ENCODE measurements around the gene DKK1.
"Not testable (repeated sequence)": the region's sequence is repeated elsewhere in the genome, so short reads cannot be mapped to it uniquely, and the experiment has no call there.

Gene DKK1

DNA sequence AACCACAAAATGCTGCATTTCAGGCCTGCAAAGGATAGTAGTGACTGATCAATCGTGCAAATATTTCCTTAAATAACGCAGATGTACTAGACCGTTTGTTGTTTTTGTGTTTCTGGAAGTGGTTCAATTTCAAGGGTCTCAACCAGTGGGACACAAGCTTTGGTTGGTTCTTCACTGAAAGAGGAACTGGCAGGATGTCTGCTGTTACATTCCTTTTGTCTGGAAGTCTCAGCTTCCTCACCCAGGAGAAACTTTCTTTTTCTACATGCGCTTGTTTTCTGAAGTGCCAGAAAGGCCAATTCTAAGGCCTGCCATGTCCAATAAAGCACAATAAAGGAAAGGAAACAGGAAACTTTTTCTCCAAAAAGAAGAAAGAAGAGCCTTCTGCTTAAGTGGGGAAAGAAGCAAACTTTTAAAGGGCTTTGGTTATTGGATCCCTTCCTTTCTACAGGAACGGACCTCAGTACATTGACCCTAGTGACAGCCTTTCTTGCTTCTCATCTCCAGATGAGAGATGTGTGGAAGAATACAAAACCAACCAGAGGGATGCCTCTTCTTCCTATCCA is 4.1 kb downstream of the DKK1 start:
- DNase-seq: no peak

DNA sequence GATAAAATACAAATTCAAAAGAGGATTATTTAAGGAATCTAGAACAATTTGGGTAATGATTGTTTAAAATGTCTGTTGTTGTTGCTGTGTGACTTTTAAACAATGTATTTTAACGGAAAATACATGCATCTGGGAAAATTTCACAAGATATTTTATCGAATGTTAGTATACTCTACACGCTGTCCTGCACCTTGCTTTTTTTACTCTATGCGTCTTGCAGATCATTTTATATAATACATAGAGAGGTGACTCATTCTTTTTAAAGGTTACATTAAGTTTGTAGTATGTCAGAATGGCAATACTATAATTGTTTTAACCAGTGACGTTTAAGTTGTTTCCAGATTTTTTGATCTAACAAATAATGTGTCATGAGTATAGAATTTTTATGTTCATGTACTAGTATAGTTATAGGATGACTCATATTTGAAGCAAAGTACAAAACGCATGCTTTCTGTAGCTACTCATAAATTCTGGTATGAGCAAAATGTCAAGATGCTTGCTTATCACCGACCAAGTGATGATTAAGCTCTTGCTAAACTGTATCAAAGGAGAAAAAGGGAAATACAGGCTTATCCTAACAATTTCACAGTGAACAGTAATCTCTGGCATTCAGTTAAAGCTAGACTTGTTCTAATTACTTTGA is 4.9 kb downstream of the DKK1 start:
- no peak for DNase-seq

DNA sequence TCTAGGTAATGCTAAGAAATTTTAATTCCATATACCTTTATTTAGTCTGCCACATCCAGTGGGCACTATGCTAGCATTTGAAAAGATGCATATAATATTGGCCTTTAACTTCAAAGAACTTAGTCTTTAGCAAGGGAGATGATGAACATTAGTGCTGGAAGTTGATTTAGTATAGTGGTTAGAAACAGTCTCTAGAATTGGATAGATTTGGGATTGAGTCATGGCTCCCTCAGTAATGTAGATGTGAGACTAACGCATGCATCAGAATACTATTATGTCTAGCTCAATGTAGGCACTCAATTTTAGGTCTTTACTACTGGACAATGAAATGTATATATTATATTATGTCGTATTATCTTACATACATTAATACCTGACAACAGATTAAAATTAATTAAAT is 5.8 kb downstream of the DKK1 start:
- no peak for DNase-seq

DNA sequence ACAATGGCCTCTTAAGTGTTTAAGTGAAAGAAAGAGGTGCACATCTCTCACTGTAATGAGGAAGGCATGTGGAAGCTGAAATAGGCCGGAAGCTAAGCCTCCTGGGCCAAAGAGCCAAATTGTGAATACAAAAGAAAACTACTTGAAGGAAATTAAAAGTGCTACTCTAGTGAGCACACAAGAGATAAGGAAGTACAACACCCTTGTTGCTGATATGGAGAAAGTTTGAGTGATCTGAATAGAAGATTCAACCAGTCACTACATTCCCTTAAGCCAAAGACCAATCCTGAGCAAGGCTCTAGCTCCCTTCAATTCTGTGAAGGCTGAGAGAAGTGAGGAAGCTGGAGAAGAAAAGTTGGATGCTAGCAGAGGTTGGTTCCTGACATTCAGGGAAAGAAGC is 8.2 kb downstream of the DKK1 start:
- no peak for DNase-seq

DNA sequence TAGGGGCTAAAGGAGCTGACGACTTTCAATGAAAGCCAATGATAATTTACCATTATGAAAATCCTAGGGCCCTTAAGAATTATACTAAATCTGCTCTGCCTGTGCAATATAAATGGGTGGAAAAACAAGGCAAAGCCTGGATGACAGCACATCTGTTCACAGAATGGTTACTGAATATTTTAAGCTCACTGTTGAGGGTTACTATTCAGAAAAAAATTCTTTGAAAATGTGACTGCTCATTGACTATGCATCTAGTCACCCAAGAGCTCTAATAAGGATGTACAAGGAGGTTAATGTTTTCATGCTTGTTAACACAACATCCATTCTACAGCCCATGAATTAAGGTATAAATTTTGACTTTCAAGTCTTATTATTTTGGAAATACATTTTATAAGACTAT is 8.9 kb downstream of the DKK1 start:
- DNase-seq: no peak

DNA sequence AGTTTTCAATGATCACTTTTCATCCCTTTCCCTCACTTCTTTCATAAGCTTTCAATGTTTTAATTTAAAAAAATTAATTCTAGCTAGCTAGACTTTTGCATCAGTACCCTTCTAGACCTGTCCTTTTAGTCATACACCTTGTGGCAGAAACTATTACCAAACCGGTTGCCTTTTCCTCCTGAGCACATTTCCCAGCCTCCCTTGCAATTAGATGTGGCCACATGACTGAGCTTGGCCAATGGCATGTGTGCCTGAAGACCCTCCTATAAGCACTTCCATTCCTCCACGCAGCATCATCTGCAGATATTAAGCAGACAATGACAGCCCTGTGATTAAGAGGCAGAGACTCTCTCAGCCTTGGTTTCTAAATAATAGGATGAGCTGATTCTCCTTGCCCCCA is 12.3 kb downstream of the DKK1 start:
- no peak for DNase-seq

DNA sequence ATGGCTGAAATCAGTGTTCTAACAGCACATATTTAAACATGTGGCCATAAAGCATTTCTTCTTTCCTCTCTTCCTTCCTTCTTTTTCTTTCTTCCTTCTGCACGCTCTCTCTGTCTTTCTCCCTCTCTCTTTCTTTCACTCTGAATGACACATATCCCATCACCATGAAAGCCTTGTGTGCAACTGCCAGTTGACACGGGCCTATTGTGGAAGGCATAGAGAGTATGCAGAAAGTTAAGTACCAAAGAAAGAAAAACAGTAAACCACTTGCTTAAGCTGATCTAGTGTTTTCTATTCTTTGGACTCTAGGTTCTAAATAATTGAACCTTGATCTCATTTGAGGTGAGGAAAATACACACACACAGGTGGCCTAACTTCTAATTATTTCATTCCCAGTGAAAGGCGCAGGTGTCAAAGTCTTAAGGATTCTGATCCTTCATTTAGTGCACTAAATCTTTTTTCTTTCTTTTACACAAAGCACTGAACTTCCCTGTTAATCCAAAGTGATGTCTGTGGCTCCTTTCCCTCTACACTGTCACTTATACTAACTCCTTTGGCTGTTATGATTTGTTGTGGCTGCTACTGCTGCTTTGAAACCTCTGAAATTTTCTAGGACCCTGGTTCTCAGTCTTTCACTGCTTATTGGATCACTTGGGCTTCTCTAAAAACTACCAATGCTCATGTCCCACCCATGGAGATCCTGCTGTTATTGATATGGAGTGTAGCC is 17.7 kb downstream of the DKK1 start:
- no peak for DNase-seq

DNA sequence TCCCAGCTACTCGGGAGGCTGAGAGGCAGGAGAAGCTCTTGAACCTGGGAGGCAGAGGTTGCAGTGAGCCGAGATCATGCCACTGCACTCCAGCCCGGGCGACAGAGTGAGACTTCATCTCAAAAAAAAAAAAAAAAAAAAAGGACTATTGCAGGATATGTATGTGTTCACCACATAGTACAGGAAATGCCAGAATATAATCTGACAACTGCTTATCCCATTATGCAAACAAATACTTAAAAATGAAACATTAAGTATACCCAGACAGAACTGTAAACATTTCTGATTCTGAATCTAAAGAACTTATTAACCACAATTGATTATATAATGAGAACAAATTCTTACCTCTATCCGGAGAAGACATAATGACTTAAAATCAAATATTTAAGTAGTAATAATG is 18.7 kb downstream of the DKK1 start:
- no peak for DNase-seq

DNA sequence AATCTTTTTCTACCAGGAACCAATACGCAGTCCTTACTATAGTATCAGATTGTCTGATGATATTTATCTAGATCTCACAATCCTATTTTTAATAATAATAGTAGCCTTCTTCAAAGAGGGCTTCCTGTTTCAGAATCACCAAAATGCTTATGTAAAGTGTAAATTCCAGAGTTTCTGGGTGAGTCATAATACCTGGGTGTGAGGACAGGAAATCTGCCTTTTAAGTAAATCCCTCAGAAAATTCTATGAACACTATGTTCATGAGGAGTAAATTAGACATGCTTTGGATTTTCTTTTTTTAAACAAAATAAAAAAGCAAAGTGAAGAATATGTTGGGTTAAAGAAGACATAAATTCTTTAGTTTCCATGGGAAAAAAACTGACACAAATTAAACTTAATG is 20.5 kb downstream of the DKK1 start:
- DNase-seq: no peak

DNA sequence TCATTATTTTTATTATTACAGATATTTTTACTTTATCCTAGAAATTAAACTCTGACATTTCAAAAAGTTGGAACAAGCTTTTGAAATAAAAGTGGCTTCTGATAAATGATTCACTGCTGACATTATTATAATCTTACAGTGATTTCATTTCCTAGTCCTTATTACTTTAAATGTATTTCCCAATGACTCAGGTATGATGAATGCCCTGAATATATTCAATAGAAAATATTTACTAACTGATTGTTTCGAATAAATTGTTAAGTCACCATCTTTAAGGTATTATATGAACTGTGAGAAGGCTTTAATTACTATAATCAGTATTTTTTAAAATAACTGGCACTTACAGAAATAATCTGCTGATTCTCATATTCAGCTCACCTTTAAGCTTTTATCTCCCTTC is 21.6 kb downstream of the DKK1 start:
- no peak for DNase-seq

DNA sequence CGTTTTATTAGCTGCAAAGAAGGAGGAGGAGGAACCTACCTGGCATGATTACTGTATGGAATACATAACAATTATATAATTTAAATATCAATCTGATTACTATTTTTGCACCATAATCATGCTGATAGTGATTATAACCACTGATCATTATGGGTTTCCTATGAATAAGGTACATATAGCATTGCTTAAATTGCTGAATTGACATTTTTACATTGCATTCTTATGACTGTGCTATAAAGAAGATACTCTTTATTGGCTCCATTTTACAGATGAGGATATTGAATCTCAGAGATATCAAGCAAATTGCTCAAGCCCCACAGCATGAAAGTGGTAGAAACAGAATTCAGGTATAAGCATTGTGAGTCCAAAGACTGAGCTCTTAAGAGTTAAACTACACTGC is 23.1 kb downstream of the DKK1 start:
- DNase-seq: no peak

DNA sequence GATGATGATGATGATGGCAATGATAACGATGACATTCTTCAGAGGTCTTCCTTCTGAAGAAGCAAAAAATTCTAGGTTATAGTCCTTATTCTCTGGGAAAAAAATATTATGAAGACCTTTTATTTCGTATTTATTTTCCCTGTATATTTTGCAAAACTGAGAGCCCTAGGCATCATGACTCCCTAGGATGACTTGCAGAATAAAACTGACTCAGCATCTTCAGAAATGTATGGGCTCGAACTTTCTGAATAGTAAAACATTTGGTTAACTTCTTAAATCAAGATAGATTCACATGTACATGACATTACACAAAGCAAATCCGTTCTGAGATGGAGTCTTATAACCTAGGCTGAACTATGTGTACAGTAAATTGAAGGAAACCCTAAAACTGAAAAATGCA is 29.4 kb downstream of the DKK1 start:
- DNase-seq: no peak

DNA sequence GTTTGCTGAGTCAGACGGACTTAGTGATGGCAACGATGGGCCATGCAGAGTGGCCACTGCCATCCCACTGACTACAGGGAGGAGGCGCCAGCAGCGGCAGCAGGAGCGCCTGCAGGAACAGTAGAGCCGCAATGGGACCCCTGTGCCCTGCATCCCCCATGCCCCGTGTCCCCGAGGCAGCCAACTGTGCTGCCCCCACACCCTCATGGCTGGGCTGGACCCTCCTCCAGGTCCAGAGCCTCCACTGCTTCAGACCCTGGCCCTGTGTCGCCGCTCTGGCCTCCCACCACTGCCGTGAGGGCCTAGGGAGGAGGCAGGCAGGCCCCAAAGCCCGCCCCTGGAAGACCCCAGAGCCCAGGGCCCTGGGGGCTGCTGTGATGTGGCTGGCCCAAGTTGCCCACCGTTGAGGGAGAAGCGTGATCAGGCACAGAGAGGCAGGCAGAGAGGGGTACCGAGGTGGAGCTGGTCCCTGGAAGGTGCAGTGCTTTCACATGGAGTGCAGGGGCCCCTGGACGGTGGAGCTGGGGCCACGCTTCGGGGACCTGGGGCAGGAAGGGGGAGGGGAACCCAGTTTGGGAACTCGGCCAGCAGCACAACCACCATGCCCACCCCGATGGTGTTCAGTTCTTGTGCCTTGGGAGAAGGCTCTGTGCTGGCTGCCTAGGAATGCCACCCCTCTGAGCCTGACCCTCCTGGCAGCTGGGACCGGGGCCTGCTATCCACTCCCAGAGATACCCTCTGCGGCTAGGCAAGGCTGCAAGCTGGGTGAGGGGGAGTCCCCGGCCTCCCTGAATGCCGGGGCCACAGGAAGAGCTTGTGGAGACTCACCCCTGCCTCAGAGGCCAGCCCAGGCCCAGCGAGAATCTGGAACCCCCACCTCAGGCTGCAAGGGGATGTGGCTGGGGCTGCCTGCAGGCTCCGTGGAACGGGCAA is 32.6 kb downstream of the DKK1 start:
- no peak for DNase-seq

DNA sequence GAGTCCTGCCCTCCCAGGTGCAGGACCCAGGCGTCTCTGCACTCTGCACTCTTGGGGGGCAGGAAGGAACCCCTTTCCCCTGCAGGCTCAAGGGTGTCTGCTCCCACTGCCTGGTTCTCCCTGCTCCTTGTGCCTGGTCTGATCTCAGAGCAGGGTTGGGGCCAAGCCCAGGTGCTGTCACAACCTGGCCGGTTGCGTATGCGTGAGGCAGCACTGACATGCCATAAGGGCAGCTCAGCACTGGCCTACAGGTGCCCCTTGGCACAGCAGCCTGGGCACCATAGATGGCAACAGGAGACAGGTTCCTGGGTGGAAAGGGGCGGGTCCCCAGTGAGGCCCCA is 33.2 kb downstream of the DKK1 start:
- no peak for DNase-seq

DNA sequence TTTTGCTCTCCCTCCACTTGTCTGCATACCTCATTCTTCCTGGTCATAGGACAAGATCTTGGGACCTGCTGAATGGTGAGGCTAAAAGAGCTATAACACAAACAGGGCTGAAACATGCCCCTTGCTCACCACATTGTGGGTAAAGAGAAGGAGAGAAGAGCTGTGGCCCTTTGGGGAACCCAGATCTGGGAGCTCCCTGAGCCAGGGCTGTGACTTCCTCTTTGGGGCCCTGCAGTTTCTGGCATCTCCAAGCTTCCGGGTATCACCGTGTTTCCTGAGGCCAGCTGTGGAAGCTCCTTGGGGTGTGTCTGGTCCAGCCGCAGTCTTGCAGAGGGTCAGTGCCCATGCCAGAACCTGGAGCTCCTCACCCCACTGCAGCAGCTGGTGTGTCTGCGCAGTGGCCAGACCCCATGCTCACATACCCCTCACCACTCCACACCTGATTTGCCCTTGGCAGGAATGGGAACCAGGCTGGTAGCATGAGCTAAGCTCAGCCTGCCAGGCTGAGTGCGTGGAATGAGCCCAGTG is 34.0 kb downstream of the DKK1 start:
- DNase-seq: no peak

DNA sequence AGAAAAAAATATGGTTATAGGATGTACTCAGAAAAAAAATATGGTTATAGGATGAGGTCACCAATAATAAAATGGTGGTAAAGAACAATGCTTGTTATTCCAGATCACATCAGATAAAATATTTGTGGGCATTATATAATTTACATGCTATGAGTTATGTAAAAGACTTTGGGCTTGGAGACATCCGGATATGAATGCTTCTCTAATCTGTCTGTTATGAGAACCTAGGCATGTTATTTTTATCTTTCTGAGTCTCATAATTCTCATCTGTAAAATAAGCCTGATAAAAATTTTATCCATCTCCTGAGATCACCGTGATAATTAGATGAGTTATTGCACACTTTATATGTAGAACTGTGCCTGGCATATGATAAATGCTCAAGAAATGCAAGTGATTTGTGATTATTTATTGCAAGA is 37.8 kb downstream of the DKK1 start:
- no peak for DNase-seq

DNA sequence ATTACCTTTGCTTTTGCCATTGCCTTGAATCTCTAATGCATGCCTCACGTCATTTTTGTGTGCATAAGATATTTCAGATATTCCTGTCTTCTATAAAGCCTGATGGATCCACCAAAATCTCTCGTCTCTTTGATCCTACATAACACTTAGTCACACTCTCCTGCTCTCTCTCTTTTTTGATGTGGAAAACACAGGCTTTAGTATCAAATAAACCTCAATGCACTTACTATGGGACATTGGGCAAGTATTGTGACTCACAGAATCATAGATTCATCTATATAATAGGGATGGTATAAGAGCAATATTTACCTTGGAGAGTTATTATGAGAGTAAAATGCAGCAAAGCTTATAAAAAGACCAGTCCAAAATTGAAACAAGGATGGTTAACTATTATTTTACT is 39.1 kb downstream of the DKK1 start:
- DNase-seq: no peak

DNA sequence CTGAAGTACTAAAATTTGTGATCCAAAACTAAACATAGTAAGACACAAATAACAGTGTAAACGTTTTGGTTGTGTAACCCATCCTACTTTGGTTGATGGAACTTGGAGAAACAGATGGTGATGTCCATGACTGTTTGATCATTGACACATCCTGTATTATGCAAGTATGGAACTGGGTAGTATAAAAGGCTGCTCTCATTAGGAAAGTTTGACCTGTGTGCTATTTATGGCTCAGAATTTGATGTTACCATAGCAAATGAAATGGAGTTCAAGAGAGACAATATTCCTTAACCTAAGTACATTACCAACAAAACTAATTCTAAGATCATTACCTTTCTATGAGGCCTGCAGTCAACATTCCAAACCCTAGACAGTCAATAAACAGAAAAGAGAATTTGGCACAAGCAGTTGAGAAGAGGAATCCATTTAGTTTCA is 39.9 kb downstream of the DKK1 start:
- no peak for DNase-seq

DNA sequence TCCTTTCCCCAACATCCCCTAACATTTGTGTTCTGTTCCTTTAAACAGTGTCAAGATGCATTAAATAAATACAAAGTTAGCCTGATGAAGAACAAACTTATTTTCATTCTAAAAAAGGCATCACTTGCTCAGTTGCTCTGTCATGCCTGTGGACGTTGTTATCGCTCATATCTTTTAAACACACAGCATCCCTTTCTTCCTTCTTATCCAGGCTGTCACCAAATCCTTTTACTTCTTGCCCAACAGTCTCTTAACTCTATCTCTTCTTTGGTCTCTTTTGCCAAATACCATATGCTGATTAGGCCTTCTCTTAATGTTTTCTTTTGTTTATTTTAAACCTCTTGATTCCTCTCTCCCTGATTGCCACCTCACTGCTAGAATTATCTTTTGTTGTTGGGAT is 43.9 kb downstream of the DKK1 start:
- no peak for DNase-seq

DNA sequence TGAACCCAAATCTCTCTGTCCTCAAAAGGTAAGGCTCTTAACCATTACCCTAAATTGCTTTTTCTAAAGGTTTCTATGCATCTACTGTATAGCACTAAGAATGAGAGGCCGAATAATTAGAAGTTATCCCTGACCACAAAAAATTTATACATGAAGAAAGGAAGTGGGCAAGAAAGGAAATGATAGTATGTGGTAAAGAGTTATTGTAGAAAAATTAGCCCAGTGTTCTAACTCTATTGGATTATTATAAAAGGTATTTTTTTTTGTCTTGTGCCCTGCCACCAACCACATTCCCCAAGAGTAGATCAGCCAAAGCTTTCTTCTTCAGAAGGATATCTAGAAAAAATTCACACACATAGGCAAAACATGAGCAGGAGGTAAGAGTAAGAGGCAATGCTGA is 45.4 kb downstream of the DKK1 start:
- no peak for DNase-seq

DNA sequence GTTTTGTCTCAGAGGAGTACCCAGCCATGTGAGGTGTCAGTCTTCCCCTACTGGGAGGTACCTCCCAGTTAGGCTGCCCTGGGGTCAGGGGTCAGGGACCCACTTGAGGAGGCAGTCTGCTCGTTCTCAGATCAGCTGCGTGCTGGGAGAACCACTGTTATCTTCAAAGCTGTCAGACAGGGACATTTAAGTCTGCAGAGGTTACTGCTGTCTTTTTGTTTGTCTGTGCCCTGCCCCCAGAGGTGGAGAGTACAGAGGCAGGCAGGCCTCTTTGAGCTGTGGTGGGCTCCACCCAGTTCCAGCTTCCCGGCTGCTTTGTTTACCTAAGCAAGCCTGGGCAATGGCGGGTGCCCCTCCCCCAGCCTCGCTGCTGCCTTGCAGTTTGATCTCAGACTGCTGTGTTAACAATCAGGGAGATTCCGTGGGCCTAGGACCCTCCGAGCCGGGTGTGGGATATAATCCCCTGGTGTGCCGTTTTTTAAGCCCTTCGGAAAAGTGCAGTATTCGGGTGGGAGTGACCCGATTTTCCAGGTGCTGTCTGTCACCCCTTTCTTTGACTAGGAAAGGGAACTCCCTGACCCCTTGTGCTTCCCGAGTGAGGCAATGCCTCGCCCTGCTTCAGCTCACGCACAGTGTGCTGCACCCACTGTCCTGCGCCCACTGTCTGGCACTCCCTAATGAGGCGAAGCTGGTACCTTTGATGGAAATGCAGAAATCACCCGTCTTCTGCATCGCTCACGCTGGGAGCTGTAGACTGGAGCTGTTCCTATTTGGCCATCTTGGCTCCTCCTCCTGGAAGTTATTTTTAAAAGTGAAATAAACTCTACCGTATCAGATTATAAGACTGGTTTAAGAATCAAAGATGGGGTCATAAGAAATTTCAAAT is 51.7 kb downstream of the DKK1 start:
- DNase-seq: not testable (repeated sequence)

Data from right forelimb (tissue), 1 donor.